Measurements from ENCODE around the gene C7orf57. TPM values are rescaled to one million over a fixed set of nuclear protein-coding genes. Genes with fewer than 3 reads are reported as not detected.

The C7orf57 gene
- total and polyA plus RNA-seq, 2 donors (not counting 1 experiment from before 2014, with no cell fraction given), result not detected

- Histone ChIP-seq H3K36me3 (replicated peaks in 1 of 2; ENCODE audit: control extremely low read depth in 1 of 2, control insufficient read depth in 1 of 2, extremely low read depth in 1 of 2, insufficient read depth in 2 of 2, low read length in 1 of 2) (peaks cover 0 to 4% of the 10 kb centered on the region in 2 experiments), H4K20me1 (ENCODE audit: control insufficient read depth, insufficient read depth, low read length, poor library complexity, severe bottlenecking) (no peaks in the 10 kb centered on the region), H3K27ac (ENCODE audit: low read length in 2 of 2) (no peak overlapping the region), H3K4me2 (replicated peaks; ENCODE audit: low read depth, low read length, poor library complexity, severe bottlenecking) (no peak overlapping the region), H3K4me1 (ENCODE audit: control insufficient read depth in 2 of 2, insufficient read depth in 2 of 2, low read length in 2 of 2) (peaks cover 0 to 3% of the 10 kb centered on the region in 2 donors), H2AFZ (ENCODE audit: insufficient read depth, low read depth, low read length, poor library complexity, severe bottlenecking) (no peak overlapping the region), H3K4me3 (ENCODE audit: control extremely low read depth in 1 of 5, extremely low read depth in 1 of 5, insufficient read depth in 1 of 5, low read depth in 2 of 5, low read length in 4 of 5) (no peak overlapping the region), H3K9ac (ENCODE audit: low read length) (no peak overlapping the region), H3K9me3 (ENCODE audit: control extremely low read depth in 1 of 3, control insufficient read depth in 2 of 3, insufficient read depth in 1 of 3, low read length in 2 of 3) (no peaks in the 10 kb centered on the region), H3K79me2 (ENCODE audit: control insufficient read depth, insufficient read depth, low read length) (no peaks in the 10 kb centered on the region), H3K27me3 (replicated peaks in 1 of 4; ENCODE audit: control extremely low read depth in 1 of 4, control insufficient read depth in 3 of 4, insufficient read depth in 4 of 4, low read length in 3 of 4) (no peaks in the 10 kb centered on the region)
- ChIA-PET POLR2A (no interaction called here), CTCF (interaction anchor here (6.8 to 15.9 kb wide), 2 partner anchors 115 to 163 kb away, joined by 99 to 229 read pairs; no protein-coding TSS in a partner anchor)
- DNase-seq (no peak), ATAC-seq (ENCODE audit: low read depth) (no peak)
- Mint-ChIP-seq H3K27ac (no peak overlapping the region), H3K4me3 (no peak overlapping the region), H3K27me3 (peaks cover 3% of the 10 kb centered on the region), H3K9me3 (ENCODE audit: insufficient read depth) (no peaks in the 10 kb centered on the region), H3K4me1 (peaks cover 4% of the 10 kb centered on the region)
- intact Hi-C loops (cut with micrococcal nuclease), result no loop called here
- WGBS (ENCODE audit: insufficient coverage), result 98% methylated on average over 29 of the region's 29 CpGs
- TF ChIP-seq EZH2 (IDR thresholded peaks at IDR 0.05; ENCODE audit: borderline replicate concordance, insufficient read depth, low read depth, low read length, poor library complexity, severe bottlenecking) (no peak), CTCF (IDR thresholded peaks at IDR 0.05) (no peak)
Observed at GRCh38 chr7:48106906-48107659, 71.7 kb downstream of the C7orf57 start.

- ATAC-seq (ENCODE audit: low read depth) (no peak), DNase-seq (no peak)
- no peaks in the 10 kb centered on the region for H3K9me3 ChIP-seq (ENCODE audit: control extremely low read depth in 1 of 3, control insufficient read depth in 2 of 3, insufficient read depth in 1 of 3, low read length in 2 of 3)
- no peak overlapping the region for H3K4me3 ChIP-seq (ENCODE audit: control extremely low read depth in 1 of 5, extremely low read depth in 1 of 5, insufficient read depth in 1 of 5, low read depth in 2 of 5, low read length in 4 of 5)
- Mint-ChIP-seq H3K27ac (no peak overlapping the region), H3K27me3 (peaks cover 3% of the 10 kb centered on the region), H3K9me3 (ENCODE audit: insufficient read depth) (no peaks in the 10 kb centered on the region), H3K4me1 (peaks cover 4% of the 10 kb centered on the region), H3K4me3 (no peak overlapping the region)
- H3K9ac ChIP-seq (ENCODE audit: low read length), result no peak overlapping the region
- WGBS (ENCODE audit: insufficient coverage), result 93% methylated on average over 18 of the region's 18 CpGs
- intact Hi-C loops (cut with micrococcal nuclease), result no loop called here
- H3K27ac ChIP-seq (ENCODE audit: low read length in 2 of 2), result no peak overlapping the region
- TF ChIP-seq CTCF (IDR thresholded peaks at IDR 0.05) (no peak), EZH2 (IDR thresholded peaks at IDR 0.05; ENCODE audit: borderline replicate concordance, insufficient read depth, low read depth, low read length, poor library complexity, severe bottlenecking) (no peak)
- H3K27me3 ChIP-seq (replicated peaks in 1 of 4; ENCODE audit: control extremely low read depth in 1 of 4, control insufficient read depth in 3 of 4, insufficient read depth in 4 of 4, low read length in 3 of 4), result no peaks in the 10 kb centered on the region
- no peak overlapping the region for H3K4me2 ChIP-seq (replicated peaks; ENCODE audit: low read depth, low read length, poor library complexity, severe bottlenecking)
- ChIA-PET CTCF (interaction anchor here (0.7 to 15.9 kb wide), 7 partner anchors 11 to 842 kb away, joined by 3 to 229 read pairs (median 4); partner anchors contain the start of gene PKD1L1), POLR2A (no interaction called here)
- no peaks in the 10 kb centered on the region for H4K20me1 ChIP-seq (ENCODE audit: control insufficient read depth, insufficient read depth, low read length, poor library complexity, severe bottlenecking)
- H3K36me3 ChIP-seq (replicated peaks in 1 of 2; ENCODE audit: control extremely low read depth in 1 of 2, control insufficient read depth in 1 of 2, extremely low read depth in 1 of 2, insufficient read depth in 2 of 2, low read length in 1 of 2), result peaks cover 0 to 3% of the 10 kb centered on the region in 2 experiments
- peaks cover 0 to 3% of the 10 kb centered on the region in 2 donors for H3K4me1 ChIP-seq (ENCODE audit: control insufficient read depth in 2 of 2, insufficient read depth in 2 of 2, low read length in 2 of 2)
- no peak overlapping the region for H2AFZ ChIP-seq (ENCODE audit: insufficient read depth, low read depth, low read length, poor library complexity, severe bottlenecking)
- H3K79me2 ChIP-seq (ENCODE audit: control insufficient read depth, insufficient read depth, low read length), result no peaks in the 10 kb centered on the region
Observed at GRCh38 chr7:48107926-48108472, 72.7 kb downstream of the C7orf57 start.
